H1 (cell line): Measurements from ENCODE around the gene SLC26A1. TPM values are rescaled to one million over a fixed set of nuclear protein-coding genes. Genes with fewer than 3 reads are reported as not detected.

ENCODE experiments used
- GABPA ChIP-seq: IDR thresholded peaks from 2 replicates; pipeline ENCODE4 v1.6.1; 2011; ENCODE audit warnings: mild to moderate bottlenecking, low read length, moderate library complexity, borderline replicate concordance; ENCODE audit not compliant: insufficient read depth
- polyA plus RNA-seq, 7 experiments: library from polyadenylated mRNA; depleted of rRNA in 3 of 7; stranded (reverse) in 5 of 7; unstranded in 2 of 7; fragments of >200 nt in 5 of 7; fragments of 200-250 nt in 2 of 7; gene quantifications; 1 replicate in 5 of 7; 2 replicates in 1 of 7; 4 replicates in 1 of 7; pipeline versions ENCODE4 v1.2.1 to v1.2.3, GENCODE V29; 2011 to 2013; ENCODE audit warnings: missing spikeins in 2 of 7, mixed read lengths in 2 of 7
- total RNA-seq: library from RNA; stranded (reverse); fragmentation: NEBNext Ultra II Directional; extraction: Animal tissue kit (Norgen Biotek cat#: 25700); gene quantifications from 2 replicates; pipeline ENCODE4 v1.2.1, GENCODE V29; 2021

SLC26A1 gene
- total and polyA plus RNA-seq, 2 of the 8 experiments (the other 6 are each of a cell fraction or from before 2014, with no cell fraction given), result 0.11 TPM; not detected in 1

- TF ChIP-seq GABPA, result no peak
Observed at GRCh38 chr4:951594-952468, 41.4 kb downstream of the SLC26A1 start (continued).
